Choroid plexus epithelial cell (primary cell): ENCODE results near the gene BARHL1.
A peak's percentile ranks its signal among the peaks of the same experiment; 100 is the strongest.

ENCODE experiments used
- DNase-seq: peaks from one replicate; pipeline ENCODE4 v3.0.0-alpha.2; 2010; ENCODE audit warnings: low read depth
- H3K4me3 ChIP-seq: 2 replicates; pipeline ENCODE4 v1.5.1; 2011; ENCODE audit warnings: low read depth, mild to moderate bottlenecking, control low read depth, low read length, moderate library complexity
- TF ChIP-seq, protein P1 (sequence below): conservative IDR thresholded peaks from 2 replicates; pipeline ENCODE4 v1.5.1; 2011; ENCODE audit warnings: low read depth, mild to moderate bottlenecking, control low read depth, inconsistent platforms, low read length, moderate library complexity

Gene BARHL1

GRCh38 chr9:132609829-132610228 lies 27.4 kb downstream of the BARHL1 start:
- DNase-seq, result peak; percentile 79
- TF ChIP-seq, protein P1, sequence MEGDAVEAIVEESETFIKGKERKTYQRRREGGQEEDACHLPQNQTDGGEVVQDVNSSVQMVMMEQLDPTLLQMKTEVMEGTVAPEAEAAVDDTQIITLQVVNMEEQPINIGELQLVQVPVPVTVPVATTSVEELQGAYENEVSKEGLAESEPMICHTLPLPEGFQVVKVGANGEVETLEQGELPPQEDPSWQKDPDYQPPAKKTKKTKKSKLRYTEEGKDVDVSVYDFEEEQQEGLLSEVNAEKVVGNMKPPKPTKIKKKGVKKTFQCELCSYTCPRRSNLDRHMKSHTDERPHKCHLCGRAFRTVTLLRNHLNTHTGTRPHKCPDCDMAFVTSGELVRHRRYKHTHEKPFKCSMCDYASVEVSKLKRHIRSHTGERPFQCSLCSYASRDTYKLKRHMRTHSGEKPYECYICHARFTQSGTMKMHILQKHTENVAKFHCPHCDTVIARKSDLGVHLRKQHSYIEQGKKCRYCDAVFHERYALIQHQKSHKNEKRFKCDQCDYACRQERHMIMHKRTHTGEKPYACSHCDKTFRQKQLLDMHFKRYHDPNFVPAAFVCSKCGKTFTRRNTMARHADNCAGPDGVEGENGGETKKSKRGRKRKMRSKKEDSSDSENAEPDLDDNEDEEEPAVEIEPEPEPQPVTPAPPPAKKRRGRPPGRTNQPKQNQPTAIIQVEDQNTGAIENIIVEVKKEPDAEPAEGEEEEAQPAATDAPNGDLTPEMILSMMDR, result no peak
- no peak overlapping the region for H3K4me3 ChIP-seq

GRCh38 chr9:132610661-132611060 lies 28.3 kb downstream of the BARHL1 start:
- no peak overlapping the region for H3K4me3 ChIP-seq
- no peak for DNase-seq
- TF ChIP-seq, protein P1, result no peak

- H3K4me3 ChIP-seq, result no peak overlapping the region
- TF ChIP-seq, protein P1, result no peak
- no peak for DNase-seq
These were observed 31.9 kb downstream of the BARHL1 start for GRCh38 chr9:132614324-132614723.

GRCh38 chr9:132615774-132616173 lies 33.4 kb downstream of the BARHL1 start:
- H3K4me3 ChIP-seq, result no peak overlapping the region
- DNase-seq, result no peak
- TF ChIP-seq, protein P1, result no peak

DNA sequence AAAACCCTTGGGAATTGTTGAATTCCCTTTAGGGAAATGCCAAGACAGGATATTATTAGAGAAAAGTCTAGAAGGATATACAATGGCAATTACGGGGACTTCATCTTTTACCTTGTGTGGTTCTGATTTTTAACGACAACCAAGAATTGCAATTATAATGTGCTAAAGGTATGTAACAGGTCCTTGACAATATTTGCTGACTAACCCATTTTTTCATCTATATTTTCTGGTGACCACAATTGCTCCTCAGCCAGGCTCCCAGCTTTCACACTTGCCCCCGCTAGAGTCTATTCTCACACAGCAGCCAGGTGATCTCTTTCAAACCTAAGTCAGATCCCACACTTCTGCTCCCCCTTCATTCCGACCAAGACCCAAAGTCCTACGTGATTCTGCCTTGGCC lies 34.3 kb downstream of the BARHL1 start:
- TF ChIP-seq, protein P1, result no peak
- DNase-seq, result no peak
- no peak overlapping the region for H3K4me3 ChIP-seq

- TF ChIP-seq, protein P1, result no peak
- DNase-seq, result peak; percentile 66
- H3K4me3 ChIP-seq, result no peak overlapping the region
These were observed 39.8 kb downstream of the BARHL1 start for GRCh38 chr9:132622159-132622558.

DNA sequence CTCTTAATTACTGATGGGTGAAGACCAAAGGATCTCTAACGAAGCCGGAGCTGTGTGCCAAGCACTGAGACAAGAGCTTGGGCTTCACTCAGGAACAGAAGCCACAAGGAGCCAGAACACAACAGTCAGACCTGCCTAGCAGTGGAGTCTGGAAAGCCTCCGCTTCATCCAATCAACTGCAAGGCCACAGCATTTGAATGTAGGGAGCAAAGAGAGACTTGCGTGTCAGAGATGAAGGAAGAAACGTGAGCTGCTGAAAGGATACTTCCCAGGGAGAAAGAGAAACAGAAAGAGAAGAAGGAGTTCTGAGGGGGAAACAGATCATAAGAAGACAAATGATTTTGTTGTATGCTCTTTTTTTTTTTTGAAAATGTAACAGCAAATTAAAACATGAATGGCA lies 43.9 kb downstream of the BARHL1 start:
- TF ChIP-seq, protein P1, result no peak
- H3K4me3 ChIP-seq, result no peak overlapping the region

More for the DNA sequence above, 43.9 kb downstream of the BARHL1 start:
- DNase-seq, result no peak
